Effector CD8-positive, alpha-beta T cell (primary cell): ENCODE data around the gene EVX2.

Source experiments
- DNase-seq: peaks from one replicate; lab custom pipeline; 2025; lab: John Stamatoyannopoulos, UW
- total RNA-seq, 4 experiments: gene quantifications; one replicate each; lab custom pipeline; 2026; lab: John Stamatoyannopoulos, UW

Gene EVX2
- 0 reads per million in 4 experiments for total RNA-seq

- no peak for DNase-seq
These were observed at the start of gene EVX2 for GRCh38 chr2:176083796-176084261. TSS of gene EVX2 (minus strand) at chr2:176083962. CDS start at chr2:176083776, 186 bp downstream.

- no peak for DNase-seq
These were observed 49.6 kb upstream of the EVX2 start for GRCh38 chr2:176133389-176133788.

GRCh38 chr2:176132205-176133171 lies 48.7 kb upstream of the EVX2 start:
- no peak for DNase-seq

GRCh38 chr2:176131848-176132158 lies 48.0 kb upstream of the EVX2 start:
- no peak for DNase-seq

GRCh38 chr2:176130957-176131847 lies 47.4 kb upstream of the EVX2 start:
- no peak for DNase-seq

GRCh38 chr2:176130147-176130956 lies 46.6 kb upstream of the EVX2 start:
- no peak for DNase-seq

- DNase-seq = no peak
These were observed 46.0 kb upstream of the EVX2 start for GRCh38 chr2:176129813-176130146.

- no peak for DNase-seq
These were observed 45.4 kb upstream of the EVX2 start, which contains the start of gene HOXD8 for GRCh38 chr2:176128982-176129796. TSS of gene HOXD8 (plus strand) at chr2:176129705. CDS start at chr2:176130367, 662 bp downstream.

- no peak for DNase-seq
These were observed 44.6 kb upstream of the EVX2 start for GRCh38 chr2:176128172-176128981.

- no peak for DNase-seq
These were observed 44.0 kb upstream of the EVX2 start for GRCh38 chr2:176127774-176128072.

- peak; percentile 56 for DNase-seq
These were observed 43.4 kb upstream of the EVX2 start for GRCh38 chr2:176126929-176127773.

- DNase-seq = no peak
These were observed 42.0 kb upstream of the EVX2 start for GRCh38 chr2:176125772-176126054.

- DNase-seq = no peak
These were observed 41.4 kb upstream of the EVX2 start for GRCh38 chr2:176124947-176125771.

- DNase-seq = no peak
These were observed 40.6 kb upstream of the EVX2 start for GRCh38 chr2:176124110-176124946.

- no peak for DNase-seq
These were observed 39.8 kb upstream of the EVX2 start for GRCh38 chr2:176123411-176124109.

GRCh38 chr2:176122683-176123410 lies 39.1 kb upstream of the EVX2 start, which contains the start of gene HOXD9:
TSS of gene HOXD9 (plus strand) at chr2:176122719. CDS start at chr2:176122769, 50 bp downstream.
- DNase-seq = no peak
